ENCODE data around the gene ZNRF2.

DNA sequence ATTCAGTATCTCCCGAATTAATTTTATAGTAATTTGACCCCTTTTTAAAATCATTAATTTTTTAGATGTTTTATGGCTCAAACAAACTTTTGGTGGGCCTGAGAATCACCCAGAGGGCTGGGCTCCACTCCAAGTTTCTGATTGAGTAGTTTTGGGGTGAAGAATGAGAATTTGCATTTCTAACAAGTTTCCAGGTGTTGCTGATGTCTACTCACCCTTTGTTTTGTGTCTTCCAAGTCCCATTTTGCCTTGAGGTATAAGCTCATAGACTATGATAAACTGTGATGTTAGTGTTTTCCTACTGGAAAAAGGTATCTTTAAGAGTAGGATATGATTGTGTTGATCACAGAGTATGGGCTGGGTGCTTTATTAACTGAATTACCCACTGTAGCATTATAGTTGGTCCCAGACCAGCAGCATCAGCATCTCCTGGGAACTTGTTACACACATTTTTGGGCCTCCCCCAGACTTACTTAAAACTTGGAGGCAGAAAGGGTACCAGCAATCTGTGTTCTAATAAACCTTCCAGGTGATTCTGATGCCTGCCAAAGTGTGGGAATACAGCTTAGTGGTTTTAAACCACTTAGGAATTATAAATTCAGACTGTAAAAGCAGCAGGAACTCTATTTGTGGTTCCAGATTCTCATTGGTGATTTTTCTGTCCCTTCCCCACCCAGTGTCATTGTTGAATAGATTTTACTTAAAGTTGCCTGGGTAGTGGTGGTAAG is 19.1 kb downstream of the ZNRF2 start:
- TF ChIP-seq CTCF (IDR thresholded peaks at IDR 0.05) (no peak), EP300 (IDR thresholded peaks at IDR 0.05) (no peak), POLR2A (IDR thresholded peaks at IDR 0.05) (no peak)
